HG03066 (cell line): ENCODE measurements around the gene NXNL2.

Experiments used
- ATAC-seq: cut with Tn5 transposase; IDR thresholded peaks from one replicate; pipeline ENCODE4 v1.9.1; 2021; ENCODE audit warnings: low read depth; ENCODE audit not compliant: unreplicated experiment

Gene NXNL2

DNA sequence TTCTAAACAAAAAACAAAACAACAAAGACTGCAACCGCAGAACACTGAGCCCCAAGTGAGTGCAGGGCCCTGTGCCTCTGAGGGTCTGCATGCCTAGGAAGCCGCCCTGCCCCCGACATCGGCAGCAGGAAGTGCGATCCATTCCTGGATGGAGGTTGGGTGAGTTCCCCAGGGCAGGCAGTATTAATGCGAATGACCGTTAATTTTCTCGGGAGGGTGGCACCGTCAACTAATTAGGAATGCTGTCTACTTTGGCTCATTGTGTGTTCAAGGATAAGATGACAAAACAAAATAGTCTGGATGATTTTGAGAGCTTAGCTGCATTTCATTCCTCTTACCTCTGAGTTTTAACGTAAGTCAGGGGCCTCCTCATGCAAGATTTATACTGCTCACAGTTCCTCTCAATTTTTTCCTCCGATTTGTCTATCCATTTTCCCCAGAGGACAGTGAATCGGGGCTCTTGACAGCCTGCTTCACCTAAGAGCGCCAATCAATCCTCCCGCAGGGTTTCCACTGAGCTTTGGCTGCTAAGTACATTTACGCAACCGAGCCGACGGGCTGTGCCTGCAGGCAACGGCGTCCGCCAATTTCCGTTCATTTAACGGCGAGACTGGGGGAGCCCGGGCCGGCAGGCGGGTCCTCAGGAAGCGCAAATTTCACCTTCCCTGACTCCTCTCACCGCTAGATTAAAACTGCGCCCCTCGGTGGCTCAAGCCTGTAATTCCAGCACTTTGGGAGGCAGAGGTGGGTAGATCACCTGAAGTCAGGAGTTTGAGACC, 2.9 kb upstream of the NXNL2 start:
- no peak for ATAC-seq

DNA sequence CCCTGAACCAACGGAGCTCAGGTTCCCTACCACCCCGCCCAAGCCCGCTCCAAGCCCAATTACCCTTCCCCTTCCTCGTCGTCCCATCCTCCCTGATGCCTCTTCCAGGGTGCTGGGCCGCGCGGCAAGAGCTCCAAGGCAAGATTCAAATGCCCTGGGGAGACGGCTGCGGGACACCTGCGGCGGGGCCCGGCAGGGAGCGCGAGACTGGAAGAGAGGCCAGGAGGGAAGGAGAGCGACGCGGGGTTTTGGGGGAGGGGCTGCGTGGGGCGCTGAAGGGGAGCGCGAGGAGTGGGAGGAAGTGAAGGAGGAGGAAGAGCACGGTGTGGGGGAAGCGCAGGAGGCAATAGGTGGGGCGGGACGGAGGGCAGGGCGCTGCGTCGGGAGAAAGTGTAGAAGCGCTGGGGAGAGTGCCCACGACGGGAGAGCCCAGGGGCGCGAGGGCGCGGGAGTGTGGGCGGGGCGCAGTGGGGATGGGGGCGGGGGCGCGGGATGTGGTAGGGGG, 975 bp upstream of the NXNL2 start:
- ATAC-seq, result no peak

DNA sequence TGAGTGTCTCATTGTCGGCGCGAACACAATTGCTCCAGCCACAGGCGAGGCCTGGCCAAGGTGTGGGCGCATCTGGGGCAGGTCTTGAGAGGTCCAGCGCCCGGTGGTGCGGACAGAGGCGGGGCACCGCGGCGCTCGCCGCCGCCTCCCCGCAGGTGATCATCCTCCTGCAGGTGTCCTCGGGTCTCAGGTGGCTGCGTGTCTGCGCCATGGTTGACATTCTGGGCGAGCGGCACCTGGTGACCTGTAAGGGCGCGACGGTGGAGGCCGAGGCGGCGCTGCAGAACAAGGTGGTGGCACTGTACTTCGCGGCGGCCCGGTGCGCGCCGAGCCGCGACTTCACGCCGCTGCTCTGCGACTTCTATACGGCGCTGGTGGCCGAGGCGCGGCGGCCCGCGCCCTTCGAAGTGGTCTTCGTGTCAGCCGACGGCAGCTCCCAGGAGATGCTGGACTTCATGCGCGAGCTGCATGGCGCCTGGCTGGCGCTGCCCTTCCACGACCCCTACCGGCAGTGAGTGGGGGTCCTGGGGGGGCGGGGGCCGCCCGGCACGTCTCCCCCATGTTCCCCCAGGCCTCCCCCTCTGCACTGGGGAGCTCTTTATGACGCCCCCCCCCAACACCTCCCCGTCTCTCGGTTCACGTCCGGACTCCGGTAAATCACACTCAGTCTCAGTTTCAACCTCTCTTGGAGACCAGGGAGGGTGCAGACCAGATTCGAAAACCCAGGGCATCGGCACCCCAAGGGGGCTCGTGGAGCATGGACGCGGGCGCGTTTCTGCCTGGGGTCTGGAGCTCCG, 446 bp downstream of the NXNL2 start:
- no peak for ATAC-seq

DNA sequence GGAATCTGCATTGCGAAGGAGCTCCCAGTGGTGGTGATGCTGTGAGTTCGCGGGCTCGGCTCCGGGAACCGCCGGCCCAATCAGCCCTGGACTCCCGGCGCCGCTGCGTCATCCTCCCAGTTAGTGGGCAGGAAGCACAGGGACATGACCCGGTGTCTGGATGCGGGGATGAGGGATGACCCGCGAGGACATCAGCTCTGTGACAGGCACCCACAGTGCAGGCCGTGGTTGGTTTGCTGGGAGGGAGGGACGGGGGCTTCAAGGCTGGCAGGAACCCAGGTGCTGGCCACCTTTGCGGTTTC, 996 bp downstream of the NXNL2 start:
- ATAC-seq, result no peak

DNA sequence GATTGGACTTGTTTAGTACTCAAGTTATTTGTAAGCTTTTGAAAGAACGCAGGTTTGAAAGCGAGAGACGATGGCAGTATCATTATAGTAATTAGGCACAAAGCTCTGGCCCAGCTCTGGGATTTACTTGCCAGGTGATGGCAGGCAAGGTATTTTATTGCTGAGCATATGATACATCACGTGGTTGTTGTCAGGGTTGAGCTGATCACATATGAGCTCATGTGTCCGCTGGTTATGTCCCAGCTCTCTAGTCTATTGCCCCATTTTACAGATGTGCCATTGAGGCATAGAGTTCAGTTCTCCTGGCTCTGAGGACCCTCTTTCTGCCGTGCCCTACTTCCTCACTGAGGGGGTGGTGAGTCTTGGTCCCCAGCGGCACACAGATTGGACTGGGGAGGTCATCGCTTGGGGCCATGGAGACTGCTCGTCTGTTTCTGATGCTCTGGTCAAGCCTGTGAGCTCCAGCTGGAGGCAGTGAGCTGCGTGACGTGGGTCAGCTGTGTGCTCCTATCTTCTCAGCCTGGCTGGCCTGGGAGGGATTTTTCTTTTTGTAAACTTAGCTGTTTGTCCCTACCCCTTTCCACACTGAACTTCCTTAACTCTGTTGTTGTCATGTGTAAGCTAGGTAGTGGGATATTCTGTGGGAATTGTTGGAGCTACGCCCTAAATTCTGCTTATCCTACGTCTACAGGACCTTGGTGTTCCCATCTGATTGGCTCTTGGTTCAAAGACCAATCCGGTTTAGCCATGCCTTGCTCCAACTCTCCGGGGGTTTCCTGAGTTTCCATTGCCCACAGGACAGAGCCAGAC, 2.2 kb downstream of the NXNL2 start:
- no peak for ATAC-seq

DNA sequence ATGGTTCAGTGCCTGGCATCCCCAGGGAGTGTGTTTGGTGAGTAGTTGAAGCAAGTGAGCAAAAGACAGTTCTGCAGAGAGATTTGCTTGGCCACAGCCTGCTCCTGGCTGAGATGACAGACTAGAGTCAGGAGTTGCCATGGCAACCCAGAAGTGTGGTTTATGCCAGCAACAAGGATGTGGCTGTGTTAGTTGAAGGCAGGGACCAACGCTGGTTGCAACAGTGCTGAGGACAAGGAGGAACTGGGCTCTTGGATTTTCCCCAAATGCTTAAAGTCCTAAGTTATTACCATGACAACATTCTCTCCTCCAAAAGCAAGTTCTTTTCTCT, 2.7 kb downstream of the NXNL2 start:
- ATAC-seq, result no peak

DNA sequence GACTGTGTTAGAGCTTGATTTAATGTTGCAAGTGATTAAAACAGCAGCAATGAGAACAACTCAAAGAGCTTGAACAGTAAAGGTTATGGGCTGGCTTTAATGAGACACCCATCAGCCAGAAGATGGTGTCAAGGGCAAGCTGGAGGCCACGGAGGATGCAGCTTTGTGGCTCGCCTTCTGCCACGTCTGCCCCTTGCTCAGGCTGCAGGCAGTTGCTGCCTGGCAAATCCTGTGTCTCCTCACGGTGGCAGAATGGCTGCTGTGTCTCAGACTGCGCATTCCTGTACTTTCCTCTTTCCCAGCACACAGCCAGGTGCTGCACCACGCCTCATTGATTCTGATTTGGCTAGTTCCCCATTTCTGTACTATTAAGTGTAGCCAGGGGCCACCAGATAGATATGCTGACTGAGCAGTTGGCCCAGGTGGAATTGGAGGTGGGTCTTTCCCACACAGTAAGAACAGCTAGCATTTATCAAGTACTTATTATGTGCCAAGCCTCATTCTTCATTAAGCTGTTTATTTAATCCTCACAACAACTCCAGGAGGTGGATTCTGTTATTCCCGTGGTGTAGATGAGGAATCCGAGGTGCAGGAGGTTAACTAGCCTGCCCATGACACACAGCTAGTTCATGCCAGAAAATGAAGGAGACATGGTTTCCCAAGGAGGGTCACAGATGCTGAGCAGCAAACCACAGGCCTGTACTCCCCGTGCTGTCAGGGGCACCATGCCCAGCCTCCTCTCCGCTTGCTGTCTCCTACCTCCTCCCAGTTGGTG, 3.5 kb downstream of the NXNL2 start:
- ATAC-seq, result no peak

DNA sequence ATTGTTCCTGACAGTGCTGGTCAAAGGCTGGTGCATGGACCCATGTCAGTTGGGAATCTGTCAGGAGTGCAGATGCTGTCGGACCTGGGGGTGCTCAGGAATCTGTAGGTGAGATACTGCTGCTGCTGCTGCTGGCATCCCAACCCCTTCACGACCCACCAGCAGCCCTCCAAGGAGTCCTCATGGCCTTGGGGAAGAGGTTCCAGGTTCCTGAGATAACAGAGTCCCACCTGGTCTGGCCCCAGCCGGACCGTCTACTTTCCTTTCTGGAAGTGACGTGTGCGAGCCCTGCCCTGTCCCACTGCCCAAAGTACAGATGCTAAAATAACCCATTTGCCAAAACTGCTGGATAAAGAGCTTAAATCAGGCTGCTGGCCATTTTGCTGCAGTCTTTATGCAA, 4.3 kb downstream of the NXNL2 start:
- no peak for ATAC-seq

DNA sequence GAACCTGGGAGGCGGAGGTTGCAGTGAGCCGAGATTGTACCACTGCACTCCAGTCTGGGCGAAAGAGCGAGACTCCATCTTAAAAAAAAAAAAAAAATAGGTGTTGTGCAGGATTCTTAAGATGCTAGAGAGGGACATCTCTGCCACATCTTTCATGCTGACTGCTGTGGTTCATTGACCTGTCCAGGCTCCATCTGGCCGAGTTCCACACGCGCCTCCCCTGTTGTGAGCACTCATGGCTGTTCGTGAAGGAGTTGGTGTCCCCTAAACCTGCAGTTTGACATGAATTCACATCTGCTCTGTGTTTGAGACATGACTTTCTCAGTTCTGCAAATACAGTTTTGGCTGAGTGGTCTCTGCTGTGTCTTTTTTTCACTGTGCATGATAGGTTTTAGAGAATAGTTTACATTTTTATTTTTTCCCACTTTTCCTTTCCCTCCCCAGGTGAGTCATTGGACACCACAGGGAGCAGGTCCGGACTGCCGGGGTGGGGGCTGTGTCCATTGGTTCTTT, 5.3 kb downstream of the NXNL2 start:
- no peak for ATAC-seq

DNA sequence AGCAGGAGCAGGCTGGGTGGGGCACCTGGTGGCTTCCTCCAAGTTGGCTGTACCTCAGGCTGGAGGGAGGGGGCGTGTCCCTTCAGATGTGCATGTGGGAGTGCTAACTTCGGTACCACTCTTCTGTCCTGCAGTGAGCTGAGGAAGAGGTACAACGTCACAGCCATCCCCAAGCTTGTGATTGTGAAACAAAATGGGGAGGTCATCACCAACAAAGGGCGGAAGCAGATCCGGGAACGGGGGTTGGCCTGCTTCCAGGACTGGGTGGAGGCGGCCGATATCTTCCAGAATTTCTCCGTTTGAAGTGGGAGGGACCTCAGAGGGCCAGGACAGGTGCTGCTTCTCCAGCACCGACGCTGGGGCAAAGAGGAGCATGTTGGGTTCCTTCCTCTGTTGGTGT, 9.3 kb downstream of the NXNL2 start:
- no peak for ATAC-seq

DNA sequence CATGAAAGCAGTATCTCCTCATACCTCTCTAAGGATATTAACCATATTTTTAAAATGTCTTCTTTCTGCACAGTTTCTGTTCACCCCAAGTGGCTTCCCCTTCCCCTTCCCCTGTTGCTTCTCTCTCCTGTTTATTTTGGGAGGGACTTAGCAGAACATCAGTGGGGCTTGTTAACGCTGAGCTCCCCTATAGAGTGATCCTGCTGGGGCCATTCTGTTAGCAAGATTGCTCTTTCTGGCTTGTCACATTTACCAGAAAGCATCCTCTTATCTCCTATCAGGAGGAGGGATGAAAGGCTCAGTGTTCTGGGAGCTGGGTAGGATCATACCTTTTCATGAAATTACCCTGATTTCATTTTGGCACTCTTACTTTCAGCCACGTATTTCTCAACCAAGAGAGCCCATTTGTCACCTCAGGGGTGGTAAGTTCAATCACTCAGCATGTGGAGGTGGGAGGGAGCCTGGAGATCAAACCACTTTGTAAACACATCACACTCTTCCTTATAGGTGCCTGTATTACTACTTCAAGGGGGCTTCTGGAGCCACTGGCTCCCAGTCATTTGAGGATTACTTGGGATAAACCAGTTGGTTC, 16.7 kb downstream of the NXNL2 start:
- no peak for ATAC-seq

DNA sequence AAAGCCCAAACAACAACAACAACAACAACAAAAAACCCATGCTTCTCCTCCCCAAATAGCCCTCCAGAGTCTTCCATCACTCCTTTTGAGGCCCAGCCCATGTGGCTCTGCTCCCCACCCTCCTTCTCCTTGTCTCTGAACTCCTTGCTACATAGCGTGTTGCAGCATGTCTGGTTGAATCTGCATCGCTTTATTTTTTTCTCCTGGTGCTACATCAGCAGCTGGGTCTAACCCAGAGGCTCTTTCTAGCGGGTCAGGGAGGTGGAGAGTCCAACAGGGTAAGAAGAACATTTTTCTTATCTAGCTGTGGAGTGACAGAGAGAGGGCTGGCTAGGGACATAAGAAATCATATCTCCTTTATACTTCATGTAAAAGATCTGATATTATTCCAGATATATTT, 18.4 kb downstream of the NXNL2 start:
- no peak for ATAC-seq

DNA sequence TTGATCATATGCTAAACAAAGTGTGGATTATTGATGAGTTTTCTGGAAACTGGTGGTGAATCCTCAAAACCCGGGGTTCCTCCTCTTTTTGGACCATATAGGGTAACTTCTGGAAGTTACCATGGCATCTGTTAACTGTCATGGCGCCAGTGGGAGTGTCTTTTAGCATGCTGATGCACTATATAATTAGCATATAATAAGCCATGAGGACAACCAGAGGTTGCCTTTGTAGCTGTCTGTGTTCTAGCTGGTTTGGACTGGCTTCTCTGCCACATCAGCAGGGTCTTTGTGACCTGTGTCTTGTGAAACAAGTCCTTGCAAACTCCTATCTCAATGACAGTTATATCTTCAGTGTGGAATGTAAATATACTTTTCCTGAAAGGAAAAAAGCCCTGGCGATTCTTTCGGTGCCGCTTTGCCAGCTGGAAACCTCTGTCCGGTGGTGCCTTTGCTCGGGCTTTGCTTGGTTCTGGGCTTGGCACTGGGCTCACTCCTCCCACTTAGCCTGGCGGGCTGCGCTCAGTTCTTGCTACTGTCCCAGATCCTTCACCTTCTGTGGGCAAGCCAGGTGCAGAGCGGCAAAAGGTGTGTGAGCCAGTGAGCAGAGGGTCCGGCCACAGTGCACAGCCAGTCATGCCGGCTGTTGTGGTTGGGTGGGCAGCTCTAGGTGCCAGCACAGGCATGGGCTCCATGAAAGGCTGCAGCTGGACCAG, 20.4 kb downstream of the NXNL2 start:
- no peak for ATAC-seq

DNA sequence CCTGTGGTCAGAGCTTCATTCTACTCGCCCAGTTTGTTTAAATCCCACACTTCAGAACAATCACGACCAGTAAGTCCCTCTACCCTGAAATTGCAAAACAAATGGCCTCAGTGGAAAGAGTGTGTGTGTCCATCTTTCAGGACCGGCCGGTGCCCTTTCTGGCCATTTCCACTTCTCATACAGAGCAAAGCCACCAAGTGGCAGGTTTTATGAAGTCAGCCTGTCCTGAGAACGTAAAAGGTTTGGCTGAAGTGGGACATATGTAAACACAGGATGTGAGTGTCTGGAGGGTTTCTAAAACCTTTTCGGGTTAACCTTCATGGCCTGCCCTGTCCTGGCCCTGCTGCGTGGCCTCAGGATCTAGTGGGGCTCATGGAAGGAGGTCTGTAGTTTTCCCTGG, 24.7 kb downstream of the NXNL2 start:
- no peak for ATAC-seq

DNA sequence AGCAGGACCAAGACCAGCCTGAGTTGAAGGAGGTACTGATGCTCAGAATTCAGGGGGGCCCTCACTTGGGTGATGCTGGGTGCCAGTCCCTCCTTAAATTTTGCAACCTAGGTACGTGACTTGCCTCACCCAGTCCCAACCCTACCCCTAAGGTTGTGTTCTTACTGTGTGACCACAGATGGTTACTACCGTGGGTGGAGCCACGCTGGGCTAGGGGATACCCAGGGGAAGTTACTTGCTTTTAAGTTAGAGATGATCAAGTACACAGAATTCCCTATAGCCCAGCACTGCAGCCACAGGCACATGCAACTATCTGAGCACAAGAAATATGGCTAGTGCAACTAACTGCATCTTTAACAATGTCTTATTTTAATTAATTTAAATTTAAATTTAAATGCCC, 32.9 kb downstream of the NXNL2 start:
- no peak for ATAC-seq

DNA sequence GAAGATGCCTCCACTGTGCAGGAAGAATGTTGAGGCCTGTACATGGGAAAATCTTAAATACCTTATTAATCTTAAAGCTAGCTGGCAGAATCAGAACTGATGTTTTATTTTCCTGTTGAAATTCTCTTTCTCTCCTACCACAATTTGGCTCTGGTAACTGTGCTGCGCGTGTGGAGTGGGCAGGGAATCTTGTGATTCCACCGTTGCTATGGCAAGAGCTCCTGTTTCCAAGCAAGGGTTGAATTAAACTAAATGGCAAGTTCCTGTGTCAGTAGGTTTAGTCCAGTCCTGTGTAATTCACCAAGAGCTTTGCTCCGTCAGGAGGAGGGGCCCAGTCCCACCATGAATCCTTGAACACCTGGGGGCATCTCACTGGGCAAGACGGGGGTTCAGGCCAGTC, 36.4 kb downstream of the NXNL2 start:
- no peak for ATAC-seq

DNA sequence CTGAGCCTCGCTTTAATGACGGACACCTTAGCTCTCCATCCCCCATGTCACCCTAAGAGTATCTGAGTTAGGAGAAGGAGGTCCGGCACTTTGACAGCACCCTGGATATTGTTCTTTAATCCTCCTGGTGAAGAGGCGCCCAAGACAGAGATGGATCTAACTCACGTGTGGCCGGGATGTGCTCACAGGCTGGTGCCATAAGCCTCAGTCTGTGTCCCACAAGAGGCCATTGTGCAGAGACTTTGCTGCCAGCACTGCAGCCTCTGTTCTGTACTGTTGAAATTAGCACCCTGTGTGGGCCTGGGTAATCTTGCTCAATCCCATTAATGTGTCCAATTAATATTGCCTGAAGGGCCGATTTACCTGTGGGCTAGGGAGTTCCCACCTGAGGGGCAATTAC, 37.7 kb downstream of the NXNL2 start:
- no peak for ATAC-seq

DNA sequence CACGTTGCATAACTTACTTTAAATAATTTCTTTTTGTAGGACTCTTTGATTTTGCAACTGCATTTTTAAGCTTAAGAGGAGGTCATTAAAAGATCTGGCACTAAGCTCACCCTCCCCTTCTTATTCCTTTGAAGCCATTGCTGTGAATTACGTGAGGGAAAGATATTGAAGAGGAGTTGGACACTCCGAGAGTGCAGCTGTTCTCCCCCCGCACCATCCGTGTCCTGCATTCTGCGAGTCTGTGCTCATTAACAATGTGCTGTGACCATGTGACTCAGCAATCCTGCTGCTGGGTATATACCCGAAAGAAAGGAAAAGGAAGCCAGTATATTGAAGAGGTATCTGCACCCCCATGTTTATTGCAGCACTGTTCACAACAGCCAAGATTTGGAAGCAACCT, 40.0 kb downstream of the NXNL2 start:
- no peak for ATAC-seq

DNA sequence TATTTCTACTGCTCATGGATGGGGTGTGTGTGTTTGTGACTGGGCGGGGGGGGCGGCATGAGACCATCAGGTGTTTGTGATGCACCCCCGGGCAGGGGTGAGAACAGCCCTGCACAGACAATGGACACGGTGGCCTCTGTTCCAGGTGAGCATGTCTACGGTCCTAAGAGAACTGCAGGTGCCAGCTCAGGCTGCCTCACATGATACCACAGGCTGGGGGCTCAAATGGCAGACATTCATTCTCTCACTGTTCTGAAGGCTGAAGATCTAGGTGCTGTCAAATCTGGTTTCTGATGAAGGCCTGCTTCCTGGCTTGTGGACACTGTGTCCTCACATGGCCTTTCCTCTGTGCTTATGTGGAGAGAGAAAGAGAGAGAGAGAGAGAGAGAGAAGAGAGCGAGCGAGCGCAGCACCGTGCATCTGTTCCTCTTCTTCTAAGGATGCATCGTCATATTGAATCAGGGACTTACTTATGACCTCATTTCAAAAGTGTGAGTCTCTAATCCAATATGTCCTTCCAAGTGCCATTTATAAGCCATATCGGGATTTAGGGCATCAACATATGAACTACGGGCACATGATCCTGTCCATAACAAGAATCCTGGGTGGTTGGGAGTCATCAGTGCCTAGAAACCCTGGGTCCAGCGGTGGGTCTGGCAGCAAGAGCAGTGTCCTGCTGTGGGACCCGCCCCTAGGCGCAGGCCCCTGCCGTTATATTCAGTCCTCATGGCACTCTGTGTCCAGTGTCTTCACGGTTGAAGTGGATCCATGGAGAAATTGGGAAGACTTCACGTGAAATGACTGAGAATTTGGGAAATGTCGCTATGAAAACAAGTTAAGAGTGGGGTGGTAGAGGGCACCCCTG, 42.5 kb downstream of the NXNL2 start:
- ATAC-seq, result no peak
